Measurements from ENCODE around the gene CROCC. TPM values are rescaled to one million over a fixed set of nuclear protein-coding genes. Genes with fewer than 3 reads are reported as not detected.

The CROCC gene
- total RNA-seq, 6 experiments from 2014 or later: 6.5 to 12.7 (median 9.4) TPM

DNA sequence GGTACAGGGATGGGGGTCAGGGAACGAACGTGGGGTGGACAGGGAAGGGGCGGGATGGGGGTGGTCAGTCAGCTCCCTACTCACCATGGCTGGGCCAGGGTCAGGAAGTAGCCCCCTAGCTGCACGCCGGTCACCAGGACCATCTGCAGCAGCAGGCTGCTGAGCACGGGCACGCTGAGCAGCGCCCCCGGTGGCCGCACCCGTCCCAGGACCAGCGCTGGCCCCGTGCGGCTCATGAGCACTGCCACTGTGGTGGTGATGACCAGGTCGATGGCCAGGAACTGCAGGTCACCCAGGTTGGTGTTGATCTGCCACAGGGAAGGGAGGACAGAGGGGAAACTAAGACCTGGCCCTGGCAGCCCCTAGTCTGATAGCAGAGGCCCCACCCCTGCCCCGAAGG is 65.2 kb downstream of the CROCC start:
- DNase-seq (no peak), ATAC-seq (peak in 1 of 4 donors; percentile 12)
- TF ChIP-seq, protein P1, sequence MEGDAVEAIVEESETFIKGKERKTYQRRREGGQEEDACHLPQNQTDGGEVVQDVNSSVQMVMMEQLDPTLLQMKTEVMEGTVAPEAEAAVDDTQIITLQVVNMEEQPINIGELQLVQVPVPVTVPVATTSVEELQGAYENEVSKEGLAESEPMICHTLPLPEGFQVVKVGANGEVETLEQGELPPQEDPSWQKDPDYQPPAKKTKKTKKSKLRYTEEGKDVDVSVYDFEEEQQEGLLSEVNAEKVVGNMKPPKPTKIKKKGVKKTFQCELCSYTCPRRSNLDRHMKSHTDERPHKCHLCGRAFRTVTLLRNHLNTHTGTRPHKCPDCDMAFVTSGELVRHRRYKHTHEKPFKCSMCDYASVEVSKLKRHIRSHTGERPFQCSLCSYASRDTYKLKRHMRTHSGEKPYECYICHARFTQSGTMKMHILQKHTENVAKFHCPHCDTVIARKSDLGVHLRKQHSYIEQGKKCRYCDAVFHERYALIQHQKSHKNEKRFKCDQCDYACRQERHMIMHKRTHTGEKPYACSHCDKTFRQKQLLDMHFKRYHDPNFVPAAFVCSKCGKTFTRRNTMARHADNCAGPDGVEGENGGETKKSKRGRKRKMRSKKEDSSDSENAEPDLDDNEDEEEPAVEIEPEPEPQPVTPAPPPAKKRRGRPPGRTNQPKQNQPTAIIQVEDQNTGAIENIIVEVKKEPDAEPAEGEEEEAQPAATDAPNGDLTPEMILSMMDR (IDR thresholded peaks at IDR 0.05): peak in 1 of 4 donors; percentile 10
- no peak for TF ChIP-seq POLR2A (IDR thresholded peaks at IDR 0.05)
- Histone ChIP-seq H3K27me3 (no peaks in the 10 kb centered on the region), H3K9me3 (no peaks in the 10 kb centered on the region), H3K4me3 (no peak overlapping the region), H3K4me1 (no peaks in the 10 kb centered on the region), H3K27ac (no peak overlapping the region), H3K36me3 (peaks cover 0 to 2% (median 0%) of the 10 kb centered on the region in 4 donors)
- intact Hi-C loops (cut with DNase I): no loop called here
- no CpG with 5 or more reads among the region's 16 CpGs for WGBS (ENCODE audit: insufficient coverage, low coverage, low lambda C conversion rate, missing lambda C conversion rate)

DNA sequence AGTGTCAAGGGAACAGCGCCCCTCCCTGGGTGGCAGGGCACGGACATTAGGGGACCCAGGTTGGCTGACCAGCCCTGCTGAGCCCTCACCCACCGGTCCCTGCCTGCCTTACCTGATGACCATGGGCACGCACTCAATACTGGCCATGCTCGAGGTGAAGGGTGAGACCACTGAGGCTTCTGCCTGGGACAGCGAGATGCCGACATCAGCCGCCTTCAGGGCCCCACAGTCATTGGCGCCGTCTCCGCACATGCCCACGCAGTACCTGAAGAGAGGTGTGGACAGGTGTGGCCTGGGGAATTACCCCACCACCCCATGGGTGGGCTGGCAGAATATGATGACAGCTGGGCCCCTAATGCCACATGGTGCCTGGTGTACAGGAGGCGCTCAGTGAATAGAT is 66.5 kb downstream of the CROCC start:
- H3K36me3 ChIP-seq: peaks cover 0 to 2% (median 0%) of the 10 kb centered on the region in 4 donors
- H3K4me1 ChIP-seq: no peaks in the 10 kb centered on the region
- WGBS (ENCODE audit: insufficient coverage, low coverage, low lambda C conversion rate, missing lambda C conversion rate): 95% methylated on average over 3 of the region's 13 CpGs
- no peak overlapping the region for H3K27ac ChIP-seq
- H3K4me3 ChIP-seq: no peak overlapping the region
- intact Hi-C loops (cut with DNase I): no loop called here
- ATAC-seq (no peak), DNase-seq (no peak)
- no peaks in the 10 kb centered on the region for H3K9me3 ChIP-seq
- H3K27me3 ChIP-seq: no peaks in the 10 kb centered on the region
- TF ChIP-seq, protein P1 (IDR thresholded peaks at IDR 0.05): no peak
- TF ChIP-seq POLR2A (IDR thresholded peaks at IDR 0.05): no peak

DNA sequence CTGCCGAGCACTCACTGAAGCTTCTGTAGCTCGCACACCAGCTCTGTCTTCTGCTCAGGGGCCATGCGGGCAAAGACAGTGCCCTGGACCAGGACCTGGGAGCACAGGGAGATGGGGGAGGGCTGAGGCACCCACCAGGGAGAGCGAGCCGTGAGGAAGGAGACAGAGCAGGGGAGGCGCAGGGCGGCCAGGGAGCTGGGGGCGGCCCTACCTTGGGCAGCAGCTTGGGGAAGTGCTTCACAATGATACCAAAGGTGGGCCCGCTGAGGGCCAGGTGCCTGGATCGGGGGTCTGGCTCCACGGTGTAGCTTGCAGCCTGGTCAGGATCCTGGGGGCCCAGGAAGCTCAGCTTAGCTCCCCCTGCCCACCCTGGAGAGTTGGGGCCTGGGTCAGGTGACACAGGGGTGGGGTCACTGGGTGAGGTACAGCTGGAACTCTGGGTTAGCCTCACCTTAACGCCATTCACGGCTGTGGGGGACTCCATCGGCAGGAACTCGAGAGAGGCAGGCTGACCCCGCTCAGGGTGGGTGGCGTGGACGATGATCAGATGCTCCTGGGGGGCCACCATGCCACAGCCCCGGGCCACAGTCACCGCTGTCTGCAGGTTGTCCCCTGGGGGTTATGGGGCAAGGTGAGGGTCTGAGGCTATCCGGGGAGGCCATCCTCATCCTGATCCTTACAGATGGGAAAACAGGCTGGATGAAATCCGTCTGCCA is 68.1 kb downstream of the CROCC start:
- WGBS (ENCODE audit: insufficient coverage, low coverage, low lambda C conversion rate, missing lambda C conversion rate): 95% methylated on average over 8 of the region's 22 CpGs
- intact Hi-C loops (cut with DNase I): no loop called here
- DNase-seq (no peak), ATAC-seq (no peak)
- Histone ChIP-seq H3K27me3 (no peaks in the 10 kb centered on the region), H3K36me3 (peaks cover 0 to 2% (median 0%) of the 10 kb centered on the region in 4 donors), H3K4me3 (no peak overlapping the region), H3K4me1 (no peaks in the 10 kb centered on the region), H3K27ac (no peak overlapping the region), H3K9me3 (no peaks in the 10 kb centered on the region)
- TF ChIP-seq, protein P1 (IDR thresholded peaks at IDR 0.05): no peak
- TF ChIP-seq POLR2A (IDR thresholded peaks at IDR 0.05): no peak

DNA sequence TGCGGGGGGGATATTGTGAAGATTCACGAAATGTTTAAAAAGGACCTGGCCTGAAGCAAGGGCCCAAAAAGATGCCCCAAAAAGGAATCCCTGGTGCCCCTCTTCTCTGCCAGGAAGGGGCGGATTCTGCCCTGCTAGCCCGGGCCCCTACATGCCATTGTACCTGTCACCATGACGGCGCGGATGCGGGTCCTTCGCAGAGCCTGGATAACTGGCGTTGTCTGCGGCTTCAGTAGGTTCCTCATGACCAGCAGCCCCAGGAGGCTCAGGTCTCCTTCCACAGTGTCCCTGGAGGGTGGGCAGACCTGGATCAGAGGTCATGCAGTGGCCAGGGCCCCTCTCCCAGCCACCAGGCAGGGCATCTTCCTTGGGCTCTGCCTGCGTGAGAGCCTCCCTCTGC is 69.8 kb downstream of the CROCC start:
- Histone ChIP-seq H3K4me3 (no peak overlapping the region), H3K27ac (no peak overlapping the region), H3K4me1 (no peaks in the 10 kb centered on the region), H3K27me3 (no peaks in the 10 kb centered on the region), H3K9me3 (no peaks in the 10 kb centered on the region), H3K36me3 (no peaks in the 10 kb centered on the region)
- DNase-seq (no peak), ATAC-seq (no peak)
- no CpG with 5 or more reads among the region's 12 CpGs for WGBS (ENCODE audit: insufficient coverage, low coverage, low lambda C conversion rate, missing lambda C conversion rate)
- intact Hi-C loops (cut with DNase I): no loop called here
- TF ChIP-seq, protein P1 (IDR thresholded peaks at IDR 0.05): no peak
- TF ChIP-seq POLR2A (IDR thresholded peaks at IDR 0.05): no peak
